Heart right ventricle (tissue), 16 donors: Measurements from ENCODE around the gene LEMD1. TPM values are rescaled to one million over a fixed set of nuclear protein-coding genes. Genes with fewer than 3 reads are reported as not detected.
A peak's percentile ranks its signal among the peaks of the same experiment; 100 is the strongest.

ENCODE experiments used
- ATAC-seq, 8 donors: fragments of 200-7000 bp; cut with Tn5 transposase; one replicate each; pipeline ENCODE4 v1.9.1; 2020; ENCODE audit warnings: mild to moderate bottlenecking in 8 of 8, moderate library complexity in 8 of 8, moderate number of reproducible peaks in 1 of 8
- DNase-seq, 2 donors: peaks; one replicate each; pipeline ENCODE4 v3.0.0-alpha.2; 2020
- H3K27ac ChIP-seq, 10 donors: fragments of 200-600 bp; sonication (generic) in 2 of 10; one replicate each; pipeline versions ENCODE4 v1.5.0 to v1.8.0; 2020 to 2022; ENCODE audit warnings: mild to moderate bottlenecking in 3 of 10
- H3K27me3 ChIP-seq, 7 donors: fragments of 200-600 bp; one replicate each; pipeline ENCODE4 v1.8.0; 2021 to 2022; ENCODE audit warnings: mild to moderate bottlenecking in 2 of 7
- H3K36me3 ChIP-seq, 9 donors: fragments of 200-600 bp; sonication (generic) in 1 of 9; one replicate each; pipeline versions ENCODE4 v1.5.0 to v1.8.0; 2020 to 2022; ENCODE audit warnings: mild to moderate bottlenecking in 2 of 9
- H3K4me1 ChIP-seq, 9 donors: fragments of 200-600 bp; sonication (generic) in 1 of 9; one replicate each; pipeline versions ENCODE4 v1.5.0 to v1.8.0; 2020 to 2022; ENCODE audit warnings: mild to moderate bottlenecking in 4 of 9
- H3K4me3 ChIP-seq, 10 donors: fragments of 200-600 bp; sonication (generic) in 2 of 10; one replicate each; pipeline versions ENCODE4 v1.5.0 to v1.8.0; 2020 to 2022; ENCODE audit warnings: mild to moderate bottlenecking in 7 of 10, moderate library complexity in 2 of 10
- H3K9me3 ChIP-seq, 11 donors: fragments of 200-600 bp in 10 of 11; sonication (generic) in 2 of 11; one replicate each; pipeline versions ENCODE4 v1.5.0 to v1.8.0; 2013 to 2022; ENCODE audit warnings: mild to moderate bottlenecking in 2 of 11, control low read depth in 1 of 11, moderate library complexity in 1 of 11
- CTCF ChIP-seq, 9 donors: fragments of 200-600 bp; sonication (generic) in 2 of 9; IDR thresholded peaks; one replicate each; pipeline versions ENCODE4 v1.5.0 to v1.8.0; 2021 to 2022; ENCODE audit warnings: antibody characterized with exemption in 9 of 9, mild to moderate bottlenecking in 5 of 9, moderate library complexity in 1 of 9
- WGBS, 2 donors: extraction: QIAGEN DNeasy Blood & Tissue Kit; methylation state at CpG; one replicate each; pipeline ENCODE4 v1.1.7; 2013; ENCODE audit warnings: inconsistent platforms in 1 of 2; 5-methylcytosine and 5-hydroxymethylcytosine counted together
- intact Hi-C, 10 donors: fragments of 100-400 bp; cut with DNase I; formaldehyde crosslinking; loops; one replicate each; pipeline versions ENCODE4 v1.11.1 to v1.14.2; 2022
- polyA plus RNA-seq, 2 donors: library from polyadenylated mRNA; stranded (reverse); fragments of 200-250 nt; gene quantifications; one replicate each; pipeline ENCODE4 v1.2.3, GENCODE V29; 2013
- total RNA-seq, 10 donors: library from RNA; stranded (reverse); fragmentation: NEBNext Ultra II Directional in 3 of 10; extraction: Animal tissue kit (Norgen Biotek cat#: 25700) in 3 of 10; gene quantifications; one replicate each; pipeline versions ENCODE4 v1.2.1 to v1.2.4, GENCODE V29; 2021 to 2023
- donor health status: Arrhythmogenic right ventricular cardiomyopathy.
- donor health status: ischemic (EF 13 %, LVEDD 7.1; RV severe dilation, severe dysfunction).
- donor health status: healthy with polysubstance abuse.
- donor health status: DM: no; HTN: yes; CAD: no.
- donor health status: DM: no; HTN: no; CAD: no.
- donor health status: ischemic (EF 25% LVEDD 6.9; RV normal size, moderate dysfunction).
- donor health status: ischemic (EF 25% LVEDD 5.7; RV mildly dilated, moderate dysfunction).
- donor health status: healthy.
- donor health status: DM: yes; HTN: yes; CAD: no.
- donor health status: Ischemic cardiomyopathy.
- donor health status: ischemic (EF 35%, LVEDD 5.7; RV mildly dilated, moderate dysfunction).
- donor health status: nonischemic (EF 11% LVEDD 7.7; RV severe dilation, severe dysfunction).
- donor health status: DM: yes; HTN: yes; CAD: no.
- donor health status: PGD.
- donor health status: ischemic (EF 29% LVEDD 5.4; RV normal size, mild dysfunction).
- donor health status: nonischemic (EF 23%, LVEDD 6.1; RV moderate dilation, normal function).

Gene LEMD1
- total and polyA plus RNA-seq, 12 donors: not detected

- Histone ChIP-seq H3K4me1 (peaks cover 13 to 74% (median 58%) of the 10 kb centered on the region in 9 donors), H3K27ac (peak overlapping the region in 9 of 10 donors; percentile 1 to 74 (median 40)), H3K27me3 (peaks cover 0 to 9% (median 0%) of the 10 kb centered on the region in 7 donors), H3K36me3 (no peaks in the 10 kb centered on the region), H3K9me3 (no peaks in the 10 kb centered on the region), H3K4me3 (peak overlapping the region in 1 of 10 donors; percentile 27)
- 60 to 61% methylated on average over 15 of the region's 15 CpGs for WGBS, 2 donors
- DNase-seq (peak in 1 of 2 donors; percentile 47), ATAC-seq (peak in 7 of 8 donors; percentile 44 to 70 (median 52))
- intact Hi-C loops: loop anchor here in 2 of 10 donors (5.0 kb wide), 1 partner anchor 42 kb away; no protein-coding TSS in a partner anchor
- no peak for TF ChIP-seq CTCF (IDR thresholded peaks at IDR 0.05)
Measured at GRCh38 chr1:205440476-205441317, 18.8 kb upstream of the LEMD1 start.

GRCh38 chr1:205440121-205440475 is 18.2 kb upstream of the LEMD1 start:
- ATAC-seq: no peak
- WGBS, 2 donors: 66 to 72% methylated on average over 5 of the region's 5 CpGs
- peaks cover 13 to 68% (median 52%) of the 10 kb centered on the region in 9 donors for H3K4me1 ChIP-seq
- peaks cover 0 to 11% (median 0%) of the 10 kb centered on the region in 7 donors for H3K27me3 ChIP-seq
- no peak overlapping the region for H3K4me3 ChIP-seq
- no peaks in the 10 kb centered on the region for H3K9me3 ChIP-seq
- H3K27ac ChIP-seq: peak overlapping the region in 9 of 10 donors; percentile 1 to 74 (median 40)
- intact Hi-C loops: loop anchor here in 2 of 10 donors (5.0 kb wide), 1 partner anchor 42 kb away; no protein-coding TSS in a partner anchor
- H3K36me3 ChIP-seq: no peaks in the 10 kb centered on the region
- no peak for TF ChIP-seq CTCF (IDR thresholded peaks at IDR 0.05)
- DNase-seq: no peak

- intact Hi-C loops: loop anchor here in 5 of 10 donors (5.0 to 10.0 kb wide), 4 partner anchors 41 to 84 kb away; partner anchors contain the start of gene KLHDC8A (in 1 of the 5)
- peak; percentile 57 to 84 (median 76) for TF ChIP-seq CTCF (IDR thresholded peaks at IDR 0.05)
- Histone ChIP-seq H3K9me3 (no peaks in the 10 kb centered on the region), H3K27ac (peak overlapping the region in 8 of 10 donors; percentile 19 to 62 (median 39)), H3K36me3 (no peaks in the 10 kb centered on the region), H3K4me3 (peak overlapping the region in 1 of 10 donors; percentile 15), H3K4me1 (peaks cover 13 to 59% (median 51%) of the 10 kb centered on the region in 9 donors), H3K27me3 (peaks cover 0 to 7% (median 0%) of the 10 kb centered on the region in 7 donors)
- ATAC-seq (peak; percentile 71 to 93 (median 88)), DNase-seq (peak; percentile 84 to 90)
- WGBS, 2 donors: 41 to 42% methylated on average over 13 of the region's 13 CpGs
Measured at GRCh38 chr1:205438213-205439158, 16.6 kb upstream of the LEMD1 start.
